Measurements from ENCODE around the gene LRCH1.
"Not testable (repeated sequence)": the region's sequence is repeated elsewhere in the genome, so short reads cannot be mapped to it uniquely, and the experiment has no call there.

LRCH1 gene

GRCh38 chr13:46745062-46745461 is 192.1 kb downstream of the LRCH1 start:
- in situ Hi-C loops (cut with MboI; ENCODE audit: low sequenced_read_pairs): no loop called here

- in situ Hi-C loops (cut with MboI; ENCODE audit: low sequenced_read_pairs): no loop called here
Measured at GRCh38 chr13:46745706-46746105, 192.7 kb downstream of the LRCH1 start.

- in situ Hi-C loops (cut with MboI; ENCODE audit: low sequenced_read_pairs): no loop called here
Measured at GRCh38 chr13:46747031-46747820, 194.3 kb downstream of the LRCH1 start.

GRCh38 chr13:46748300-46748699 is 195.3 kb downstream of the LRCH1 start:
- in situ Hi-C loops (cut with MboI; ENCODE audit: low sequenced_read_pairs): no loop called here

- in situ Hi-C loops (cut with MboI; ENCODE audit: low sequenced_read_pairs): no loop called here
Measured at GRCh38 chr13:46749951-46750350, 197.0 kb downstream of the LRCH1 start.

GRCh38 chr13:46751811-46752635 is 199.1 kb downstream of the LRCH1 start:
- in situ Hi-C loops (cut with MboI; ENCODE audit: low sequenced_read_pairs): no loop called here

GRCh38 chr13:46753137-46753536 is 200.2 kb downstream of the LRCH1 start:
- in situ Hi-C loops (cut with MboI; ENCODE audit: low sequenced_read_pairs): no loop called here

GRCh38 chr13:46753917-46754316 is 200.9 kb downstream of the LRCH1 start:
- in situ Hi-C loops (cut with MboI; ENCODE audit: low sequenced_read_pairs): no loop called here

GRCh38 chr13:46754812-46755211 is 201.8 kb downstream of the LRCH1 start:
- in situ Hi-C loops (cut with MboI; ENCODE audit: low sequenced_read_pairs): no loop called here

GRCh38 chr13:46755508-46755907 is 202.5 kb downstream of the LRCH1 start:
- in situ Hi-C loops (cut with MboI; ENCODE audit: low sequenced_read_pairs): not testable (repeated sequence)

GRCh38 chr13:46756977-46757376 is 204.0 kb downstream of the LRCH1 start:
- in situ Hi-C loops (cut with MboI; ENCODE audit: low sequenced_read_pairs): no loop called here

- in situ Hi-C loops (cut with MboI; ENCODE audit: low sequenced_read_pairs): no loop called here
Measured at GRCh38 chr13:46757640-46758039, 204.7 kb downstream of the LRCH1 start.

- in situ Hi-C loops (cut with MboI; ENCODE audit: low sequenced_read_pairs): no loop called here
Measured at GRCh38 chr13:46759846-46760245, 206.9 kb downstream of the LRCH1 start.

- in situ Hi-C loops (cut with MboI; ENCODE audit: low sequenced_read_pairs): no loop called here
Measured at GRCh38 chr13:46761174-46761573, 208.2 kb downstream of the LRCH1 start.

- in situ Hi-C loops (cut with MboI; ENCODE audit: low sequenced_read_pairs): no loop called here
Measured at GRCh38 chr13:46761866-46762265, 208.9 kb downstream of the LRCH1 start.

GRCh38 chr13:46769925-46770324 is 217.0 kb downstream of the LRCH1 start:
- in situ Hi-C loops (cut with MboI; ENCODE audit: low sequenced_read_pairs): not testable (repeated sequence)

GRCh38 chr13:46771693-46772092 is 218.7 kb downstream of the LRCH1 start:
- in situ Hi-C loops (cut with MboI; ENCODE audit: low sequenced_read_pairs): no loop called here

GRCh38 chr13:46773541-46773940 is 220.6 kb downstream of the LRCH1 start:
- in situ Hi-C loops (cut with MboI; ENCODE audit: low sequenced_read_pairs): no loop called here

- in situ Hi-C loops (cut with MboI; ENCODE audit: low sequenced_read_pairs): no loop called here
Measured at GRCh38 chr13:46775385-46776107, 222.6 kb downstream of the LRCH1 start.

GRCh38 chr13:46778095-46778494 is 225.1 kb downstream of the LRCH1 start:
- in situ Hi-C loops (cut with MboI; ENCODE audit: low sequenced_read_pairs): no loop called here

- in situ Hi-C loops (cut with MboI; ENCODE audit: low sequenced_read_pairs): no loop called here
Measured at GRCh38 chr13:46778890-46779289, 225.9 kb downstream of the LRCH1 start.

Data from HL-60/S4 (cell line).